Brain pericyte (primary cell): ENCODE results near the gene DCLRE1C.
"Not testable (repeated sequence)": the region's sequence is repeated elsewhere in the genome, so short reads cannot be mapped to it uniquely, and the experiment has no call there.

Experiments used
- DNase-seq: peaks from one replicate; pipeline ENCODE4 v3.0.0-alpha.2; 2012; ENCODE audit warnings: low read depth, low spot score

Gene DCLRE1C

DNA sequence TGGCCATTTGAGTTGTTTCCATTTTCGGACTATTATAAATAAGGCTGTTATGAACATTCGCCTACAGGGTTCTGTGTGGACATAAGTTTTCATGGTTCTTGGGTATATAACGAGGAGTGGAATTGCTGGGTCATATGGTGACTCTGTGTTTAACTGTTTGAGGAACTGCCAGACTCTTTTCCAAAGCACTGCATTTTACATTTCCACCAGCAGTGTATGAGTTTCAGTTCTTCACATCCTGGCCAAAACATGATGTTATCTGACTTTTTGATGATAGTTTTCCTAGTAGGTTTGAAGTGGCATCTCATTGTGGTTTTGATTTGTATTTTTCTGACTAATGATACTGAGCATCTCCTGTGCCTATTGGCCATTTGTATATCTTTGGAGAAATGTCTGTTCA lies 69.8 kb downstream of the DCLRE1C start:
- no peak for DNase-seq

DNA sequence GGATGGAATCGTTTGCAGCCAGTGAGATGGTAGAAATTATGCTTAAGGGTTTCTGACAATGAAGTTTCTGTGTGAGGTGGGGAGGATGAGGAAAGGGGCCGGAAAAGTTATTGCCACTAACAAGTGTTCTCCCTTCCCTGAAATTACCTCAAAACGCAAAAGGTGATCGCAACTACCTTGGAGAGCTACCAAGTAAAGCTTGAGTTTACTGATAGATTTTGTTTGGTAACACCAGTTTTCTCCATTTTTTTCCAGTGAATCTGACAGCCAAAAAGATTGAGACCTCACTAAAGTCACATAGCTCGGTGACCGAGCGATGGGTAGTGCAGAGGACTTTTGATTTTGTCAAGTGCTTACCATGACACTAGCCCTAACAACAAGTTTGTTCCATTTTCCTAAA lies 73.7 kb downstream of the DCLRE1C start:
- no peak for DNase-seq

DNA sequence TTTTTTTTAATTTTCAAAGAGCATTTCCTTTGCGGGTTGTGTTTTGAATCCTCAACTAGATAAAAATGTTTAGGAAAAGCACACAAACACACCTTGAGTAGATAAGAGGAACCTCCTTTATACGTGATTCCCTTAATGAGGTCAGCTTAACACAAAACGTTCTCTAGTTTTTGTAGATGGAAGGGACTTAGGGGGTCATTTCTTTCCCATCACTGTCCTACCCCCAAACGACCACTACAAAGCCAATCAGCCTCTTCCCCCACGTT lies 74.0 kb downstream of the DCLRE1C start:
- no peak for DNase-seq

DNA sequence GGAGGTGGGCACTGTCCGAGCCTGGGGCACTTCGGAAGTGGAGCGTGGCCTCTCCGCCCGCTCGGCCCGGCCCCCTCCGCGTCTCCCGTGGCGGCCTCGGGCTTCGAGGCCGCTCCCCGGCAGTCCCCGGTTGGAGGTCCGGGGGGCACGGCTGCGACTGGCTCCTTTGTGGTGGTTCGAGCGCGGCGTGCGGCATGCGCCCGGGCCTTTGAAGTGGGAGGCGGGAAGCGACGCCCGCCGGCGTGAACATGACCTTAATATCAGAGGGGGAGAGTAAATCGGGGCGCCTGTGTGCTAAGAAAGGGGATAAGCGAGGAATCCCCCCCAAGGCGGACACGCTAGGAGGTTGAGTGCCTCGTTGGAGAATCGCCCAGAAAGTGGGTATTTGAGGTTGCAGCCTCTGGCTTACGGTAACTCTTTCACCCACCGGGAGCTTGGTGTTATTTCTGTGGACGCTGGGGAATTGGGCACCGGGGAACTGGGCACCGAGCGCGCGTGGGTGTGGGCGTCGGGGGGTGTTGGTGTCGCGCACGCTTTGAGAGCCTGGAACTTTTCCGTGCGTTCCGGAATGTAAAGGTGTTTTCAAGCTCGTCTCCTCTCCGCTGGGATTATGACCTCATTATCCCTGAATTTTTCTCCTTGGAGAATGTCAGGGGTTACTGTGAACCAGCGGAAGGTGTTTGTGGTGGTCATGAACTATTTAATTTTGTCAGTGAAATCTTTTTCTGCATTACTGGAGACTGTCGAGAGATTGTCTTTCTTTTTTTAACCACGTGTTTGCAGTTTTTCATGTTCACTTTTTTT lies 74.6 kb downstream of the DCLRE1C start:
- DNase-seq, result no peak

DNA sequence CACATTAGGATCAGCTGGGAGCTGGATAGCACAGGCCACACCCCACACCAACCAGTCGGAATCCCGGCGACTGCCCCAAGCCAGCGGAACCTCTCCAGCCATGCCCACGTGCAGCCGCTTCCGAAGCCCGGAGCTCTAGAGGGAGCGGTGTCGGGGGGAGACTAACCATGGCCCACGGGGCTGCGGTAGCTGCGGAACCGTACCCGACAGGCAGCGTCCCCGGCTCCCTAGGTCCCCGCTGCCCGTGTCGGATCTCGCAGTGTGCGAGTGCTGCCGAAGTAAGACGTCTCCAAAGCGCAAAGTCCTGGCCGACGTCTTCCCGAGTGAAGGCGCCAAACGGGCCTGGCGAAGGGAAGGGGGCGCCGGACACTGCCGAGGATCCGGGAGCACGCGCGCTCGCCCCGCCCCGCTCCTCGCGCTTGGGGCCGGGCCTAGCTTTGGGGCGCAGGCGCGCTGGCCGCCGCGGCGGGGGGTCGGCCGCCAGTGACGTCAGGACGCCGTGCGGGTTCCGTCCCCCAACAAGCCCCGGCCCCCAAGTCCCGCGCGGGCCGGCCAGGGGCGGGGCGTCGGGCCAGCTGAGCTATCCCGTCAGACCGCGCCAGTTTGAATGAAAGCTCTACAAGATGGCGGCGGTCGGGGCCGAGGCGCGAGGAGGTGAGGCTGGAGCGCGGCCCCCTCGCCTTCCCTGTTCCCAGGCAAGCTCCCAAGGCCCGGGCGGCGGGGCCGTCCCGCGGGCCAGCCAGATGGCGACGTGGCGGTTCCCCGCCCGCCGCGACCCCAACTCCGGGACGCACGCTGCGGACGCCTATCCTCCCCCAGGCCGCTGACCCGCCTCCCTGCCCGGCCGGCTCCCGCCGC lies 75.4 kb downstream of the DCLRE1C start, which contains the start of gene SUV39H2:
Gene SUV39H2 (plus strand): TSS at position 601 of the 858 bp plus-strand sequence. CDS start 23 bp downstream, at position 624.
- DNase-seq, result peak; percentile 79

DNA sequence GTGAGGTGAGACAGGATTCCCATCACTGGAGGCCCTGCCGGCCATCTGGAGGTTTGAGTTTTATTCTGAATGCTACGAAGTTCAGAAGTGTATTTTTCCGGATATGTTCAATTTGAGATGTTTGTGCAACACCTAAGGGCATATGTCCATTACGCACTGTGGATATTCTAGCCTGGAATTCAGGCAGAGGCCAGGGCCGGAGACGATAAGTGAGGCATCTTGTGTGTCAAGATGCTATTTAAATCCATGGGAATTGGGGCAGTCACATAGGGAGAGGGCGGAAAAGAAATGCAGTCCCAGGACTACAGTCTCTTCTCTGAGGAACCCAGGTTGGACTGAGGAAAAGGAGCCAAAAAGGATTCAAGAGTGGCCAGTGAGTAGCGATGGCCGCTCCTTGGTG lies 77.1 kb downstream of the DCLRE1C start:
- no peak for DNase-seq

DNA sequence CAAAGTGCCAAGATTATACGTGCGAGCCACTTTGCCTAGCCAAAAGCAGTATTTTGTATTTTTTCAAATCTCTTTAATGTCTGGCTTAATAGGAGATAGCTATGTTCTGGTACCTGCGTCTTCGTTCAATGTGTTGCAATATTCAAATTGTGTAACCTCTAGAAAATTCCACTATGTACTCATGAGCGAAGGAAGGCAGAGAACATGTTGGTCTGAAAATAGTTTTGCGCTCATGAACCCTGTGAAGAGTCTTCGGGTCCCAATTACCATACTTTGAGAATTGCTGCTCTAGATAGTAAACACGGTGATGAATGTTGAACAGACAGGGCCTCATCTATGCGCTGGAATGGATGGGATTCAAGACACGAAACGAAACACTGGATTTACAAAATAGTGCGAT lies 78.0 kb downstream of the DCLRE1C start:
- DNase-seq, result no peak

DNA sequence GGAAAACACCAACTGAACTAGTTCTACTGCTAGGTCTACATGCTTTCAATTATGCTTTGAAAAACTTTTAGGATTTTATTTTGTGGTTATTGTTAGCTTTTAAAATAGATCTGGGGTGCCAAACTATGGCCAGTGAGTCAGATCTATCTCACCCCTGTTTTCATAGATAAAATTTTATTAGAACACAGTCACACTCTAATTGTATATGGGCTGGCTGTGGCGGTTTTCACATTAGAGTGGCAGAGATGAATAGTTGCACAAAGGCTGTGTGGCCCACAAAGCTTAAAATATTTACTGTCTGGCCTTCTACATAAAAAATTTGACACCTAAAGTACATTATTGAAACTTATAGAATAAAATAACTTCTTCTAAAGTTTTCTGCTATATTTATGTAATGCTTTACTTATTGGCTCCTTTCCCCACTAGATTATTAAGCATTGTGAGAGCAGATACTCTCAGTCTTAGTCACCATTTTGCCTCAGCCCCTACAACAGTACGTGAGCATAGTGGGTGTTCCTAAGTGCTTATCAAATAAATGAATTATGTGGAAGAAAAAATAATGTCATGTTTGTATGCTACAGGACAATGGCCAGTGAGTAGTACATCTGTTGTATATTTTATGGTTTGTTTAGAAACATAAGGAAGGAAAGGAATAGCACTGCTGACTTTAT lies 80.7 kb downstream of the DCLRE1C start:
- no peak for DNase-seq

DNA sequence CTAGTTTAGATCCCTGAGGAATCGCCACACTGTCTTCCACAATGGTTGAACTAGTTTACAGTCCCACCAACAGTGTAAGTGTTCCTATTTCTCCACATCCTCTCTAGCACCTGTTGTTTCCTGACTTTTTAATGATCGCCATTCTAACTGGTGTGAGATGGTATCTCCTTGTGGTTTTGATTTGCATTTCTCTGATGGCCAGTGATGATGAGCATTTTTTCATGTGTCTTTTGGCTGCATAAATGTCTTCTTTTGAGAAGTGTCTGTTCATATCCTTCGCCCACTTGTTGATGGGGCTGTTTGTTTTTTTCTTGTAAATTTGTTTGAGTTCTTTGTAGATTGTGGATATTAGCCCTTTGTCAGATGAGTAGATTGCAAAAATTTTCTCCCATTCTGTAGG lies 89.0 kb downstream of the DCLRE1C start:
- not testable (repeated sequence) for DNase-seq

DNA sequence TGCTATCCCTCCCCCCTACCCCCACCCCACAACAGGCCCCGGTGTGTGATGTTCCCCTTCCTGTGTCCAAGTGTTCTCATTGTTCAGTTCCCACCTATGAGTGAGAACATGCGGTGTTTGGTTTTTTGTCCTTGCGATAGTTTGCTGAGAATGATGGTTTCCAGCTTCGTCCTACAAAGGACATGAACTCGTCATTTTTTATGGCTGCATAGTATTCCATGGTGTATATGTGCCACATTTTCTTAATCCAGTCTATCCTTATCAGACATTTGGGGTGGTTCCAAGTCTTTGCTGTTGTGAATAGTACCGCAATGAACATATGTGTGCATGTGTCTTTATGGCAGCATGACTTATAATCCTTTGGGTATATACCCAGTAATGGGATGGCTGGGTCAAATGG lies 89.4 kb downstream of the DCLRE1C start:
- DNase-seq, result not testable (repeated sequence)

DNA sequence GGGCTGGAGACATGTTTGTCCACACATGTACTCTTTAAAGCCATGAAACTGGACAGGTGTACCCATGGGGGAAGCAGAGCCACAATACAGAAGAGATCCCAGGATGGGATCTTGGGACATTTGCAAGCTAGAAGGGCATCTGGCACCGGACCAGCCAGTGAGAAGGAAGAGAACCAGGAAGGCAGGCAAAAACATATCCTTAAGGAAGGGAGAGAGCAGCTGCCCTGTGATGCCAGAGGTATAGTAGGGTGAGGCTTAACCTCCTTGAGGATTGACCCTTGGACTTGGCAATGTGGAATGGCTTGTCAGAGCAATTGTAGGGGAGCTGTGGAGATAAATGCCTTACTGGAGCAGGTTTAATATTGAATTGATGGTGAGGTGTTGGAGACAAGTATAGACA lies 93.1 kb downstream of the DCLRE1C start:
- DNase-seq, result no peak

DNA sequence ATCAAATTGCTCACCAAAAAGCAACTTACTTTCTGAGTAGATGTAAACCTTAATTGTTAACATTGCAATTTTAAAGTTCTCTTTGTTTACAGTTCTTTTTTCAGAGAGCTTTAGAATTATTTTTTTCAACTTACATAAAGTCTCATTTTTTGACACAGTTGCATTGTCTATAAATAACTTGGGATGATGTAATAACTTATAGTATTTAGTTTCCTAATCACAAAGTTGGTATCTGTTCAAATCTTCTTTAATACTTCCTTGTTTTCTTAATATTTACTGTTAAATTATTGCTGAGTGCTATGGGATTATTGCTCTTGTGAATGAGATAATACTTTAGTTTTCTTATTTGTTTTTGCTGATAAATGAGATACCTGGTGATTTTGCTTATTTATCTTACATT lies 94.1 kb downstream of the DCLRE1C start:
- DNase-seq, result no peak

DNA sequence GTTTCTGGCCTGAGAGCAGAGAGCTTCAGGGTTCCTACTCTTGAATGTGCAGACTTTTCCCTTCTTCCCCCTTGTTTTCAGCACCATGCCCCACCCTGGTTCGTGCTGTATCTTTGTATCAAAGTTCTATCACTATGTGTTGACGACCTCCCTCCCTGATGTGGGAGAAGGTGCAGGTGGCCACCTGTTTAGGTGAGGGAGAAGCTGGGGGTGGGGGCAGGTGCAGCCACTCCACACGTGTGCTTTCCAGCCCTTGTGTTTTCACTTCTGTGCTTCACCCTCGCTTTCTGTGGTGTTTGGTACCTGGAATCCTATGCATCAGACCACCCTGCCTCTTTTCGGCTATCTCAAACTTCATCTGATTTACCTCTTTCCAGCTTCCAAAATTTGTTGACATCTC lies 94.9 kb downstream of the DCLRE1C start:
- no peak for DNase-seq

DNA sequence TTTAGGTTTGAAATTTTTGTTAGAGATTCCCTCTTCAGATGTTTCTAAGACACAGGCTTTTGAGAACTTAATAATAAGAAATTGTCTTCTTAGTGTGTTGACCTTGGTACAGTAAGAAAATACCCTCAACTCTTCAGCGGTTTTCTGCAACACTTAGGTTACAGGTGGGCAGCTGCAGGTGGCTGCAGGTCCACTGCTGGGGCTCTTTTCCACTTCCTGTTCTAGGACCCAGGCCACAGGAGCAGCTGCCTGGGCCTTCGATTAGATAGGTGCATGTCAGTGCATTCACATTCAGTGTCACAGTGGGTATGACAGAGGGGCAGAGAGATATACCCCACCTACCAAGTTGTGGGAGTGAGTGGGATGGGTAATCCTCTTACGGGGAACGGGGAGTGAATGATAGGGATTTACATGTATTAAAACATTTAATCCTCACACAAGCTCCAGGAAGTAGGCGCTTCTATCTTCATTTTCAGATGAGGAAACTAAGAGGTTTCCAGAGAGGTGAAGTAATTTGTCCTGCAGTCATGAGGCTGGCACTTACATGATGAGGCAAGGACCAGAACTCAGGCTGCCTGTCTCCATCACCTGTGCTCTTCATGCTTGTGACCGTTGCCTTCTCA lies 95.4 kb downstream of the DCLRE1C start:
- no peak for DNase-seq

DNA sequence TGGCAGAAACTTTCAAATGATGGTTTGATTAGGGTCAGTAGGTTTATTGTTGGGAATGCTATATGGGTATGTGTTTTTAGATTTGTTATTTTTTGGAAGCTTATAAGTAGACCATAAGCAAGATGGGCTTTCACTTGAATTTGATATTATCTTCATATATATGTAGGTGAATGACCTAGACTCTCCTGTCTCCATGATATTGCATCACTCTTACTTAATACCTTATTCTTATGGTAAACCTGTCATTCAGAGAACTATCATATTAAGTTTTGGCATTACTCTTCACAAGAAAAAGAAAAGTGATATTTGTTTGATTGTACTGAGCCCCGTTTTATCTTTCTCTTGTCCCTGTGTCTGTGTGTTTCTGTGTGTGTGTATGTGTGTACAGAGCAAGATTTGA lies 98.4 kb downstream of the DCLRE1C start:
- DNase-seq, result no peak

DNA sequence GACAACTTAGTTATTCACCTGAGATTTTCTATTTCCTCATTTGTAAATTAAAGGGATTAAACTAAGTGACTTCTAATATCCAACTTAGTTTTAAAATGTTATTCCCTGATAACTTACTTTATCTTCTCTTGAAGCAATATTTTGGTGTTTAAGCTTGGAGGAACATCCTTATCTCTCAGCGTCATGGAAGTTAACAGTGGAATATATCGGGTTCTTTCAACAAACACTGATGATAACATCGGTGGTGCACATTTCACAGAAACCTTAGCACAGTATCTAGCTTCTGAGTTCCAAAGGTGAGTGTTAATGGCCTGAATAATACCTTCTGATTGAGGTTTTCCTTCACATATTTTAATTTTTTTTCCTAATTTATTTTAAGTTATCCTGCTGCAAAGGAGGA lies 101.7 kb downstream of the DCLRE1C start:
- no peak for DNase-seq
